HepG2 (cell line): ENCODE results near the gene ZNF687. TPM values are rescaled to one million over a fixed set of nuclear protein-coding genes. Genes with fewer than 3 reads are reported as not detected.

ENCODE experiments used
- FLYWCH1 ChIP-seq: sonication (generic); formaldehyde crosslinking; IDR thresholded peaks from 2 replicates; pipeline ENCODE4 v1.8.1; 2023; ENCODE audit warnings: mild to moderate bottlenecking, missing genetic modification reagents
- MXI1 ChIP-seq: IDR thresholded peaks from 3 replicates; pipeline ENCODE4 v1.6.1; 2012; ENCODE audit warnings: low read depth, low read length, inconsistent platforms, borderline replicate concordance
- NBN ChIP-seq: fragments of 450-650 bp; conservative IDR thresholded peaks from 2 replicates; pipeline ENCODE4 v1.6.1; 2017
- NFKBIZ ChIP-seq: IDR thresholded peaks from 2 replicates; pipeline ENCODE4 v1.6.1; 2018; ENCODE audit warnings: missing genetic modification reagents, missing compliant biosample characterization
- PITX1 ChIP-seq: sonication (generic); formaldehyde crosslinking; IDR thresholded peaks from 2 replicates; pipeline ENCODE4 v1.5.1; 2020; ENCODE audit warnings: mild to moderate bottlenecking, missing genetic modification reagents
- RBM22 ChIP-seq: fragments of 200-400 bp; formaldehyde crosslinking; optimal IDR thresholded peaks from 2 replicates; pipeline ENCODE3; 2017; ENCODE audit warnings: mild to moderate bottlenecking, low read length, moderate library complexity
- SALL2 ChIP-seq: sonication (generic); formaldehyde crosslinking; IDR thresholded peaks from 2 replicates; pipeline ENCODE4 v1.8.1; 2023; ENCODE audit warnings: mild to moderate bottlenecking, missing genetic modification reagents, inconsistent platforms
- SETDB1 ChIP-seq: sonication (generic); formaldehyde crosslinking; IDR thresholded peaks from 2 replicates; pipeline ENCODE4 v1.5.1; 2020; ENCODE audit warnings: missing genetic modification reagents, mild to moderate bottlenecking, borderline replicate concordance
- SMAD9 ChIP-seq: sonication (generic); formaldehyde crosslinking; IDR thresholded peaks from 2 replicates; pipeline ENCODE4 v1.5.1; 2020; ENCODE audit warnings: mild to moderate bottlenecking, missing genetic modification reagents
- SP2 ChIP-seq: sonication (generic); formaldehyde crosslinking; IDR thresholded peaks from 2 replicates; pipeline ENCODE4 v1.5.1; 2020; ENCODE audit warnings: mild to moderate bottlenecking, missing genetic modification reagents
- ZNF326 ChIP-seq: sonication (generic); formaldehyde crosslinking; IDR thresholded peaks from 2 replicates; pipeline ENCODE4 v1.4.0; 2020; ENCODE audit warnings: missing genetic modification reagents, borderline replicate concordance
- ZNF333 ChIP-seq: sonication (generic); formaldehyde crosslinking; IDR thresholded peaks from 2 replicates; pipeline ENCODE4 v1.4.0; 2020; ENCODE audit warnings: mild to moderate bottlenecking, missing genetic modification reagents, borderline replicate concordance
- ZNF615 ChIP-seq: sonication (generic); formaldehyde crosslinking; IDR thresholded peaks from 2 replicates; pipeline ENCODE4 v1.5.0; 2020; ENCODE audit warnings: mild to moderate bottlenecking, missing genetic modification reagents, borderline replicate concordance
- ZNF7 ChIP-seq: IDR thresholded peaks from 2 replicates; pipeline ENCODE4 v1.6.1; 2016; ENCODE audit warnings: missing biosample characterization, missing genetic modification reagents
- ZNF720 ChIP-seq: sonication (generic); formaldehyde crosslinking; IDR thresholded peaks from 2 replicates; pipeline ENCODE4 v1.4.0; 2020; ENCODE audit warnings: missing genetic modification reagents
- polyA plus RNA-seq, 8 experiments: library from polyadenylated mRNA; depleted of rRNA in 3 of 8; stranded (reverse) in 7 of 8; unstranded in 1 of 8; fragments of >200 nt; fragmentation: Illumina TruSeq in 4 of 8; extraction: Trizol in 4 of 8; gene quantifications; 2 replicates each; pipeline versions ENCODE4 v1.2.1 to v1.2.3, GENCODE V29; 2011 to 2016; ENCODE audit warnings: low read depth in 4 of 8, missing spikeins in 1 of 8, mixed read lengths in 1 of 8; ENCODE audit not compliant: insufficient read depth in 1 of 8
- total RNA-seq, 5 experiments: library from RNA; depleted of rRNA; stranded (reverse); fragments of >200 nt; fragmentation: Illumina TruSeq; extraction: Trizol; gene quantifications; 2 replicates each; pipeline ENCODE4 v1.2.3, GENCODE V29; 2016; ENCODE audit warnings: low read depth in 1 of 5
- TF ChIP-seq, protein P1 (sequence below): sonication (generic); formaldehyde crosslinking; IDR thresholded peaks from 2 replicates; pipeline ENCODE4 v1.8.0; 2022; ENCODE audit warnings: missing genetic modification reagents, mild to moderate bottlenecking, moderate library complexity, borderline replicate concordance
- TF ChIP-seq, protein P2 (sequence below): sonication (generic); formaldehyde crosslinking; IDR thresholded peaks from 2 replicates; pipeline ENCODE4 v1.4.0; 2020; ENCODE audit warnings: mild to moderate bottlenecking, missing genetic modification reagents, borderline replicate concordance
- TF ChIP-seq, protein P3 (sequence below): sonication (generic); formaldehyde crosslinking; IDR thresholded peaks from 2 replicates; pipeline ENCODE4 v1.5.1; 2020; ENCODE audit warnings: mild to moderate bottlenecking, missing genetic modification reagents
- TF ChIP-seq, protein P4 (sequence below): sonication (generic); formaldehyde crosslinking; IDR thresholded peaks from 2 replicates; pipeline ENCODE4 v1.8.1; 2023; ENCODE audit warnings: mild to moderate bottlenecking, missing genetic modification reagents

Gene ZNF687
- total and polyA plus RNA-seq, 2 of the 13 experiments (the other 11 are each of a cell fraction or from before 2014, with no cell fraction given), result 14.1 to 16.5 TPM

DNA sequence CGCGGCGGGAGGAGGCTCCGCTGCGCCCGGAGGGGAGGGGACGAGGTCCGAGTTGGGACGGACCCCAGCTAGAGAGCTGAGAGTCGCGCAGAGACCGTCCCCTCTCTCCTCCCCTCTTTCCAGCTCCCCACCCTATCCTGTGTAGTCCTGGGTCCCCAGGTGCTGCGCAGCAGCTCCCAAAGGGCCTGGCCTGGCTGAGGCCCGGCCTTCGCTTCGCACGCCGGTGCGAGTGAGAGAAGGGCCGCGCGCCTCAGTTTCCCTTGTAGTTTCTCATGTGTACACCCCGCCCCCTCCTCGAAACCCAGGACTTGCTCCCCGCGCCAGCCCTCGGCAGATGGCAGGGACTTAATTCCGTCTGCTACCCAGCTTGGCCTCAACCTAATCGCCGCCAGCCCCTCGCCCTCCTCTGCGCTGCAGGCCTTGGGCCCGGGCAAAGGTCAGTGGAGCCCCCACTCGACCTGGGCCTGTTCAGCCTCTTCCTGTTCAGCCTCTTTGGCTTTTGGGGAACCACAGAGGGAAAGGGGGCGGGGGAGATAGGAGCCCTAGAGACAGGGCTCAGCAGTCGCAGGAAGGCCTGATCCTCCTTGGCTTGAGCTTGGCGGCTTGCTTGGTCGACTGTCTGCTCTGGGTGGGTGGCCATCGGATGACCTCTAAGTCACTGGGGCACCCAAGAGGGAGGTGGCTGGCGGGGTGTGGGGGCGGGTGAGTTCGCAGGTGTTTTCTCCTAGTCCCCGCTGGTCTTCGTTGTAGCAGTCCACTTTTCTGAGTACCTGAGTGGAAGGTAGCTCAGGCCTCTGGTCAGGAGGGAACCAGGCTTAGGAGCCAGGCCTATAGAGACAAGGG, 1.0 kb downstream of the ZNF687 start (continued):
- TF ChIP-seq MXI1 (no peak), ZNF720 (CRISPR knock-in tag) (no peak), ZNF7 (no peak), NFKBIZ (CRISPR knock-in tag) (no peak), ZNF615 (CRISPR knock-in tag) (no peak), ZNF326 (CRISPR knock-in tag) (0 out of 2 replicates have a peak, but pooled peaks have one; percentile 76), SALL2 (CRISPR knock-in tag) (no peak), PITX1 (CRISPR knock-in tag) (no peak; the same call in 1 of the 2 replicates), RBM22 (no peak), SETDB1 (no peak), SP2 (CRISPR knock-in tag) (no peak), ZNF333 (CRISPR knock-in tag) (no peak), FLYWCH1 (CRISPR knock-in tag) (0 out of 2 replicates have a peak, but pooled peaks have one; percentile 46), SMAD9 (CRISPR knock-in tag) (no peak), NBN (no peak)
- TF ChIP-seq, protein P1, sequence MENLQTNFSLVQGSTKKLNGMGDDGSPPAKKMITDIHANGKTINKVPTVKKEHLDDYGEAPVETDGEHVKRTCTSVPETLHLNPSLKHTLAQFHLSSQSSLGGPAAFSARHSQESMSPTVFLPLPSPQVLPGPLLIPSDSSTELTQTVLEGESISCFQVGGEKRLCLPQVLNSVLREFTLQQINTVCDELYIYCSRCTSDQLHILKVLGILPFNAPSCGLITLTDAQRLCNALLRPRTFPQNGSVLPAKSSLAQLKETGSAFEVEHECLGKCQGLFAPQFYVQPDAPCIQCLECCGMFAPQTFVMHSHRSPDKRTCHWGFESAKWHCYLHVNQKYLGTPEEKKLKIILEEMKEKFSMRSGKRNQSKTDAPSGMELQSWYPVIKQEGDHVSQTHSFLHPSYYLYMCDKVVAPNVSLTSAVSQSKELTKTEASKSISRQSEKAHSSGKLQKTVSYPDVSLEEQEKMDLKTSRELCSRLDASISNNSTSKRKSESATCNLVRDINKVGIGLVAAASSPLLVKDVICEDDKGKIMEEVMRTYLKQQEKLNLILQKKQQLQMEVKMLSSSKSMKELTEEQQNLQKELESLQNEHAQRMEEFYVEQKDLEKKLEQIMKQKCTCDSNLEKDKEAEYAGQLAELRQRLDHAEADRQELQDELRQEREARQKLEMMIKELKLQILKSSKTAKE (CRISPR knock-in tag), result no peak
- TF ChIP-seq, protein P2, sequence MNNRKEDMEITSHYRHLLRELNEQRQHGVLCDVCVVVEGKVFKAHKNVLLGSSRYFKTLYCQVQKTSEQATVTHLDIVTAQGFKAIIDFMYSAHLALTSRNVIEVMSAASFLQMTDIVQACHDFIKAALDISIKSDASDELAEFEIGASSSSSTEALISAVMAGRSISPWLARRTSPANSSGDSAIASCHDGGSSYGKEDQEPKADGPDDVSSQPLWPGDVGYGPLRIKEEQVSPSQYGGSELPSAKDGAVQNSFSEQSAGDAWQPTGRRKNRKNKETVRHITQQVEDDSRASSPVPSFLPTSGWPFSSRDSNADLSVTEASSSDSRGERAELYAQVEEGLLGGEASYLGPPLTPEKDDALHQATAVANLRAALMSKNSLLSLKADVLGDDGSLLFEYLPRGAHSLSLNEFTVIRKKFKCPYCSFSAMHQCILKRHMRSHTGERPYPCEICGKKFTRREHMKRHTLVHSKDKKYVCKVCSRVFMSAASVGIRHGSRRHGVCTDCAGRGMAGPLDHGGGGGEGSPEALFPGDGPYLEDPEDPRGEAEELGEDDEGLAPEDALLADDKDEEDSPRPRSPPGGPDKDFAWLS (CRISPR knock-in tag), result no peak
- TF ChIP-seq, protein P3, sequence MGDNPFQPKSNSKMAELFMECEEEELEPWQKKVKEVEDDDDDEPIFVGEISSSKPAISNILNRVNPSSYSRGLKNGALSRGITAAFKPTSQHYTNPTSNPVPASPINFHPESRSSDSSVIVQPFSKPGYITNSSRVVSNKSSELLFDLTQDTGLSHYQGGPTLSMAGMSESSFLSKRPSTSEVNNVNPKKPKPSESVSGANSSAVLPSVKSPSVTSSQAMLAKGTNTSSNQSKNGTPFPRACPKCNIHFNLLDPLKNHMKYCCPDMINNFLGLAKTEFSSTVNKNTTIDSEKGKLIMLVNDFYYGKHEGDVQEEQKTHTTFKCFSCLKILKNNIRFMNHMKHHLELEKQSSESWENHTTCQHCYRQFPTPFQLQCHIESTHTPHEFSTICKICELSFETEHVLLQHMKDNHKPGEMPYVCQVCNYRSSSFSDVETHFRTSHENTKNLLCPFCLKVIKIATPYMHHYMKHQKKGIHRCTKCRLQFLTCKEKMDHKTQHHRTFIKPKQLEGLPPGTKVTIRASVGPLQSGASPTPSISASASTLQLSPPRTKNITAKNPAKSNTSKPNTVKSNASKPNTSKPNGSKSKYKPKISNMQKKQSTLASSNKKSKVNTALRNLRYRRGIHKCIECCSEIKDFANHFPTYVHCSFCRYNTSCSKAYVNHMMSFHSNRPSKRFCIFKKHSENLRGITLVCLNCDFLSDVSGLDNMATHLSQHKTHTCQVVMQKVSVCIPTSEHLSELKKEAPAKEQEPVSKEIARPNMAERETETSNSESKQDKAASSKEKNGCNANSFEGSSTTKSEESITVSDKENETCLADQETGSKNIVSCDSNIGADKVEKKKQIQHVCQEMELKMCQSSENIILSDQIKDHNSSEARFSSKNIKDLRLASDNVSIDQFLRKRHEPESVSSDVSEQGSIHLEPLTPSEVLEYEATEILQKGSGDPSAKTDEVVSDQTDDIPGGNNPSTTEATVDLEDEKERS (CRISPR knock-in tag), result no peak
- TF ChIP-seq, protein P4, sequence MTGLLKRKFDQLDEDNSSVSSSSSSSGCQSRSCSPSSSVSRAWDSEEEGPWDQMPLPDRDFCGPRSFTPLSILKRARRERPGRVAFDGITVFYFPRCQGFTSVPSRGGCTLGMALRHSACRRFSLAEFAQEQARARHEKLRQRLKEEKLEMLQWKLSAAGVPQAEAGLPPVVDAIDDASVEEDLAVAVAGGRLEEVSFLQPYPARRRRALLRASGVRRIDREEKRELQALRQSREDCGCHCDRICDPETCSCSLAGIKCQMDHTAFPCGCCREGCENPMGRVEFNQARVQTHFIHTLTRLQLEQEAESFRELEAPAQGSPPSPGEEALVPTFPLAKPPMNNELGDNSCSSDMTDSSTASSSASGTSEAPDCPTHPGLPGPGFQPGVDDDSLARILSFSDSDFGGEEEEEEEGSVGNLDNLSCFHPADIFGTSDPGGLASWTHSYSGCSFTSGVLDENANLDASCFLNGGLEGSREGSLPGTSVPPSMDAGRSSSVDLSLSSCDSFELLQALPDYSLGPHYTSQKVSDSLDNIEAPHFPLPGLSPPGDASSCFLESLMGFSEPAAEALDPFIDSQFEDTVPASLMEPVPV, result 0 out of 2 replicates have a peak, but pooled peaks have one; percentile 53
